HG02970 (cell line): Measurements from ENCODE around the gene NCOA1.

ENCODE experiments used
- ATAC-seq: cut with Tn5 transposase; IDR thresholded peaks from one replicate; pipeline ENCODE4 v1.9.1; 2021; ENCODE audit warnings: mild to moderate bottlenecking, moderate library complexity, moderate number of reproducible peaks; ENCODE audit not compliant: unreplicated experiment, low FRiP score

Gene NCOA1

GRCh38 chr2:24724111-24724775 lies 233.2 kb downstream of the NCOA1 start:
- no peak for ATAC-seq

GRCh38 chr2:24725956-24726355 lies 234.9 kb downstream of the NCOA1 start:
- no peak for ATAC-seq

GRCh38 chr2:24730481-24730880 lies 239.4 kb downstream of the NCOA1 start:
- no peak for ATAC-seq

- no peak for ATAC-seq
Measured at GRCh38 chr2:24731040-24731439, 240.0 kb downstream of the NCOA1 start.

GRCh38 chr2:24731923-24732322 lies 240.9 kb downstream of the NCOA1 start:
- ATAC-seq = no peak

- no peak for ATAC-seq
Measured at GRCh38 chr2:24734741-24735140, 243.7 kb downstream of the NCOA1 start.

- ATAC-seq = no peak
Measured at GRCh38 chr2:24739354-24740025, 248.4 kb downstream of the NCOA1 start.

- no peak for ATAC-seq
Measured at GRCh38 chr2:24740142-24740541, 249.1 kb downstream of the NCOA1 start.

GRCh38 chr2:24742730-24743129 lies 251.7 kb downstream of the NCOA1 start:
- ATAC-seq = no peak

GRCh38 chr2:24743924-24744323 lies 252.9 kb downstream of the NCOA1 start:
- no peak for ATAC-seq

GRCh38 chr2:24744356-24744755 lies 253.3 kb downstream of the NCOA1 start:
- no peak for ATAC-seq

- no peak for ATAC-seq
Measured at GRCh38 chr2:24745825-24746224, 254.8 kb downstream of the NCOA1 start.

GRCh38 chr2:24747299-24747698 lies 256.2 kb downstream of the NCOA1 start:
- no peak for ATAC-seq

- ATAC-seq = no peak
Measured at GRCh38 chr2:24749069-24749691, 258.1 kb downstream of the NCOA1 start.

GRCh38 chr2:24754985-24755705 lies 264.1 kb downstream of the NCOA1 start:
- ATAC-seq = no peak

- no peak for ATAC-seq
Measured at GRCh38 chr2:24756789-24757188, 265.7 kb downstream of the NCOA1 start.

GRCh38 chr2:24761866-24762265 lies 270.8 kb downstream of the NCOA1 start:
- no peak for ATAC-seq

- no peak for ATAC-seq
Measured at GRCh38 chr2:24762518-24762917, 271.5 kb downstream of the NCOA1 start.

- ATAC-seq = no peak
Measured at GRCh38 chr2:24763843-24764242, 272.8 kb downstream of the NCOA1 start.

- ATAC-seq = no peak
Measured at GRCh38 chr2:24766609-24767008, 275.6 kb downstream of the NCOA1 start.

- no peak for ATAC-seq
Measured at GRCh38 chr2:24768013-24768412, 277.0 kb downstream of the NCOA1 start.
